Measurements from ENCODE around the gene ADAM19.
A peak's percentile ranks its signal among the peaks of the same experiment; 100 is the strongest.

The ADAM19 gene

GRCh38 chr5:157582731-157583620 lies 7.4 kb upstream of the ADAM19 start:
- TF ChIP-seq, protein P1, sequence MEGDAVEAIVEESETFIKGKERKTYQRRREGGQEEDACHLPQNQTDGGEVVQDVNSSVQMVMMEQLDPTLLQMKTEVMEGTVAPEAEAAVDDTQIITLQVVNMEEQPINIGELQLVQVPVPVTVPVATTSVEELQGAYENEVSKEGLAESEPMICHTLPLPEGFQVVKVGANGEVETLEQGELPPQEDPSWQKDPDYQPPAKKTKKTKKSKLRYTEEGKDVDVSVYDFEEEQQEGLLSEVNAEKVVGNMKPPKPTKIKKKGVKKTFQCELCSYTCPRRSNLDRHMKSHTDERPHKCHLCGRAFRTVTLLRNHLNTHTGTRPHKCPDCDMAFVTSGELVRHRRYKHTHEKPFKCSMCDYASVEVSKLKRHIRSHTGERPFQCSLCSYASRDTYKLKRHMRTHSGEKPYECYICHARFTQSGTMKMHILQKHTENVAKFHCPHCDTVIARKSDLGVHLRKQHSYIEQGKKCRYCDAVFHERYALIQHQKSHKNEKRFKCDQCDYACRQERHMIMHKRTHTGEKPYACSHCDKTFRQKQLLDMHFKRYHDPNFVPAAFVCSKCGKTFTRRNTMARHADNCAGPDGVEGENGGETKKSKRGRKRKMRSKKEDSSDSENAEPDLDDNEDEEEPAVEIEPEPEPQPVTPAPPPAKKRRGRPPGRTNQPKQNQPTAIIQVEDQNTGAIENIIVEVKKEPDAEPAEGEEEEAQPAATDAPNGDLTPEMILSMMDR (conservative IDR thresholded peaks at IDR 0.05; ENCODE audit: low read length), result no peak
- no peak for DNase-seq (ENCODE audit: low read depth)
- H3K4me3 ChIP-seq (ENCODE audit: low read length), result no peak overlapping the region

DNA sequence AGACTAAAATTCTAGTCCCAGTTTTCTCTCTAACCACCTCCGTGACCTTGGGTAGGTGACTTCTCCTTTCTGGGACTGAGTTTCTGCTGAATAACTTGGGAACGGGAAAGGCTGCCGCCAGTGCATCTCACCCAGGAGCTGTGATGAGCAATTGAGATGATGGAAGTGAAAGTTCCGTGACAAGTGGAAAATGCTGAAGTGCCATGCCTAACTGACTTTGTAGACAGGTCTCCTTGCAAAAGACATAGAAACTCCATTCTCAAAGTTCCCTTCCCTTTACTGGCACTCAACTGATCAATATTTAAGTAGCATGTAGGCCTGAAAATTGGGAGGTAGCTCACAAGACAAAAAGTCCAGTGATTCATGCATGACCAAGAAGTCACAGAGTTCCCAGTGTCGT lies 6.3 kb upstream of the ADAM19 start:
- TF ChIP-seq, protein P1 (conservative IDR thresholded peaks at IDR 0.05; ENCODE audit: low read length), result no peak
- DNase-seq (ENCODE audit: low read depth), result no peak
- no peak overlapping the region for H3K4me3 ChIP-seq (ENCODE audit: low read length)

GRCh38 chr5:157578079-157578780 lies 2.7 kb upstream of the ADAM19 start:
- TF ChIP-seq, protein P1 (conservative IDR thresholded peaks at IDR 0.05; ENCODE audit: low read length), result no peak
- no peak for DNase-seq (ENCODE audit: low read depth)
- no peak overlapping the region for H3K4me3 ChIP-seq (ENCODE audit: low read length)

GRCh38 chr5:157576678-157577077 lies 1.1 kb upstream of the ADAM19 start:
- DNase-seq (ENCODE audit: low read depth), result no peak
- TF ChIP-seq, protein P1 (conservative IDR thresholded peaks at IDR 0.05; ENCODE audit: low read length), result no peak
- no peak overlapping the region for H3K4me3 ChIP-seq (ENCODE audit: low read length)

DNA sequence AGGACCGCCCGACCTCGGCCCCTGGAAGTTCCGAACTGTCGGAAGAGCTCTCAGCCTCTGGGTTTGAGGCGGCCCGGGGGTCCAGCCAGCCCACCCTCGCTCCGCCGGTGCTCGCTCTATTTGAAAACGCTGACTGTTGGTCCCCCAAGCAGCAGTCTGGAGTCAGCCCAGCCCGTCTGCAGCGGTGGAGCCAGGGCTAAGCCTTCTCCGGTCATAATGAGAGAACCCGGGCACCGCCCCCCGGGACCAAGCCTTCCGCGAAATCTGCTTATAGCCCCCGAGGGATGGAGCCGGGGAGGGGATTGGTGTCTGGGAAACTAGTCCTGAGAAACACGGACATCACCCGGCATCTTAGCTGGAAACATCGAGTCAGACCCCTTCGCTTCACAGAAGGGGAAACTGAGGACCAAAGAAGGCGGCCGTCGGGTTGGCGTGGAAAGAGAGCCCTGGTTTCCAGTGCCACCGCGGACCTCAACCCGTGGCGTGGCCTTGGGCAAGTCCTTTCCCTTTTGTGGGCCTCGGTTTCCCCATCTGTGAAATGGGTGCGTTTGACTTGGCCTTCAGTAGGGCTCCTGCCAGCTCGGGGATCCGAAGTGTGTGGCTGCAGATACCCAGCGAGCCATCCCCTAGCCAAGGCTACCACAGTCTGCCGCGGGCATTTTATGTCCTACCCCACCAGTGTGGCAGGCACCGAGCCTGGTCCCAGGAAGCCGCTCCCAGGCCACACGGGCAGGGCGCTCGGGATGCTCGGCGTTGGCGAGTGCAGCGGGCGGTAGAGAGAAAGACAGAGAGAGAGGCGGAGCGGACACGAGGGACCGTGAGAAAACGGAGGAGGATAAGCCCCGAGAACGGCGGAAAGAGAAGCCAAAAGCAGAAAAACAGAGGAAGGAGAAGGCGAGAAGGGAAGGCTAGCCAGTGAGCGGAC lies 857 bp downstream of the ADAM19 start:
- TF ChIP-seq, protein P1 (conservative IDR thresholded peaks at IDR 0.05; ENCODE audit: low read length), result no peak
- DNase-seq (ENCODE audit: low read depth), result peak; percentile 56
- H3K4me3 ChIP-seq (ENCODE audit: low read length), result peak overlapping the region; percentile 82

DNA sequence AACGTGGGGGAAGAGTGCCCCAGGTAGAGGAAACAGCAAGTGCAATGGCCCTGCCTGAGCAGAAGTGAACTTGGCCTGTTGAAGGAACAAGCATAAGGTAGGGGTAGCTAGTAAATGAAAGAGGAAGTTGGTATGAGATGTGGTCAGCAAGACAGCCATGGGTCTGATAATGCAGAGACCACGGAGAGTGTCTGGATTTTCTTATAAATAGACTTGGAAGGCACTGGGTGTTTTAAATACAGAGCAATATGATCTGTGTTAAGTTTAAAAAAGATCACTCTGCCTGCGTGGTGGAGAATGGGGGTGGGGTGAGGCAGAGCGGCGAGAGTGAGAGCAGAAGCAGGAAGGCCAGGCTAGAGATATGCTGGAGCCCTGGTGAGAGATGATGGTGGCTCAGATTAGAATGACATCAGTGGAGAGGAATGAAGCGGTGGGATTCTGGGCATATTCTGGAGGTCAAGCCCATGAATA lies 4.2 kb downstream of the ADAM19 start:
- TF ChIP-seq, protein P1 (conservative IDR thresholded peaks at IDR 0.05; ENCODE audit: low read length), result no peak
- H3K4me3 ChIP-seq (ENCODE audit: low read length), result no peak overlapping the region
- peak; percentile 44 for DNase-seq (ENCODE audit: low read depth)
